WERI-Rb-1 (cell line): ENCODE measurements around the gene ASB1.

Source experiments
- DNase-seq: peaks from one replicate; pipeline ENCODE4 v3.0.0-alpha.2; 2020
- H3K27ac ChIP-seq: fragments of 250-450 bp; sonication (Bioruptor Pico); 2 replicates; pipeline ENCODE4 v1.5.1; 2020; ENCODE audit warnings: mild to moderate bottlenecking, moderate library complexity
- H3K27me3 ChIP-seq: fragments of 250-450 bp; sonication (Bioruptor Pico); 2 replicates; pipeline ENCODE4 v1.5.1; 2021; ENCODE audit warnings: mild to moderate bottlenecking, low read depth, moderate library complexity; ENCODE audit not compliant: insufficient read depth, severe bottlenecking
- H3K36me3 ChIP-seq: fragments of 250-450 bp; sonication (Bioruptor Pico); 2 replicates; pipeline ENCODE4 v1.5.1; 2020; ENCODE audit warnings: mild to moderate bottlenecking, moderate library complexity
- H3K4me3 ChIP-seq: 2 replicates; pipeline ENCODE4 v1.5.1; 2011; ENCODE audit warnings: low read depth, mild to moderate bottlenecking, control low read depth, low read length
- H3K9me3 ChIP-seq: fragments of 250-450 bp; sonication (Bioruptor Pico); 2 replicates; pipeline ENCODE4 v1.5.1; 2021; ENCODE audit warnings: mild to moderate bottlenecking, moderate library complexity; ENCODE audit not compliant: severe bottlenecking
- TF ChIP-seq, protein P1 (sequence below): IDR thresholded peaks from 2 replicates; pipeline ENCODE4 v1.5.1; 2011; ENCODE audit warnings: low read depth, mild to moderate bottlenecking, control low read depth, inconsistent platforms, low read length

ASB1 gene

DNA sequence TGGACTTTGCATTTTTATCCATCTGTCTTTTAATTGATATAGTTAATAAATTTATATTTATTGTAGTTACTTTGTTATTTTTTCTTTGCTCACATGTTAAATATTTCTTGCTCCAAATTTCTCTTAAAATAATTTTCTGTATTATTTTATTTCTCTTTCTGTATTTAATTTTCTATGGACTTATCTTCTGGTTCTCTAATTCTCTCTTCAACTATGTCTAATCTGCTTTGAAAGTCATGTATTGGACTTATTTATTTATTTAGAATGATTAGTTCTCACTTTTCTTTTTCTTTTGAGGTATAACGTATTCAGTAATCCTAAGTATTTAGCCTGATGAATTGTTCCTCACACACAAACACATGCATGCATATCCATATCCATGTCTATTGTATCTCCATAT is 53.1 kb downstream of the ASB1 start:
- Histone ChIP-seq H3K36me3 (no peaks in the 10 kb centered on the region), H3K27ac (no peak overlapping the region), H3K27me3 (no peaks in the 10 kb centered on the region), H3K9me3 (peaks cover 9% of the 10 kb centered on the region), H3K4me3 (no peak overlapping the region)
- DNase-seq: no peak
- TF ChIP-seq, protein P1, sequence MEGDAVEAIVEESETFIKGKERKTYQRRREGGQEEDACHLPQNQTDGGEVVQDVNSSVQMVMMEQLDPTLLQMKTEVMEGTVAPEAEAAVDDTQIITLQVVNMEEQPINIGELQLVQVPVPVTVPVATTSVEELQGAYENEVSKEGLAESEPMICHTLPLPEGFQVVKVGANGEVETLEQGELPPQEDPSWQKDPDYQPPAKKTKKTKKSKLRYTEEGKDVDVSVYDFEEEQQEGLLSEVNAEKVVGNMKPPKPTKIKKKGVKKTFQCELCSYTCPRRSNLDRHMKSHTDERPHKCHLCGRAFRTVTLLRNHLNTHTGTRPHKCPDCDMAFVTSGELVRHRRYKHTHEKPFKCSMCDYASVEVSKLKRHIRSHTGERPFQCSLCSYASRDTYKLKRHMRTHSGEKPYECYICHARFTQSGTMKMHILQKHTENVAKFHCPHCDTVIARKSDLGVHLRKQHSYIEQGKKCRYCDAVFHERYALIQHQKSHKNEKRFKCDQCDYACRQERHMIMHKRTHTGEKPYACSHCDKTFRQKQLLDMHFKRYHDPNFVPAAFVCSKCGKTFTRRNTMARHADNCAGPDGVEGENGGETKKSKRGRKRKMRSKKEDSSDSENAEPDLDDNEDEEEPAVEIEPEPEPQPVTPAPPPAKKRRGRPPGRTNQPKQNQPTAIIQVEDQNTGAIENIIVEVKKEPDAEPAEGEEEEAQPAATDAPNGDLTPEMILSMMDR: no peak

DNA sequence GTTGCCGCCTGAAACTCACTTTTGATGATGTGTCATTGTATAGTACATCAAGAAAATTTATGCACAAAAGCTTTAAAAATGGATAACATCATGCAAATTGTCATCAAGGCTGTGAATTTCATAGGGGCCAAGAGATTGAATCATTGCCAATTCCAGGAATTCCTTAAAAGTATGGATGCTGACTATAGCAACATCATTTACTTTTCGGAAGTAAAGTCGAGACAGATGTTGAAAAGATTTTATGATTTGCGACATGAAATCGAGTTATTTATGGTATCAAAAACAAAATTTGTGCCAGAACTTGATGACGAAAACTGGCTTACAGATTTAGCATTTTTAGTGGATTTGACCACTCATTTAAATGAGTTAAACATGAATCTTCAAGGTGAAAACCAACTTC is 56.3 kb downstream of the ASB1 start:
- no peak overlapping the region for H3K4me3 ChIP-seq
- peaks cover 9% of the 10 kb centered on the region for H3K9me3 ChIP-seq
- H3K27me3 ChIP-seq: peaks cover 2% of the 10 kb centered on the region
- no peaks in the 10 kb centered on the region for H3K36me3 ChIP-seq
- DNase-seq: no peak
- H3K27ac ChIP-seq: no peak overlapping the region
- TF ChIP-seq, protein P1: no peak

DNA sequence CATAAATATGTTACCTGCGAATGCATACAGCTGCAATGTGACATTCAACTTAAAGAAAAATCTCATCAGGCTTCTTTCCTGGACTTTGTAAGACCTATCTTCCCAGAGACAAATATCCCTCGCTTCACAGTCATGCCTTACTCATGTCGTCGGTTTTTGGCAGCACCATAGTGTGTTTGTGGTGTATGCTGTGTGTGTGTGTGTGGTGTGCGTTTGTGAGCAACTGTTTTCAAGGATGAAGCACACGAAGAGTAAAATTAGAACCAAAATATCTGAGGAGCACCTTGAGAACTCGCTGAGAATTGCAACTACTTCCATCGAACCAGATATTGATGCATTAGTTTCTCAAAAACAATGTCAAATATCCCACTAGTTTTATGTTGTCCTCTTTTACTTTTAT is 56.9 kb downstream of the ASB1 start:
- TF ChIP-seq, protein P1: no peak
- no peak overlapping the region for H3K27ac ChIP-seq
- DNase-seq: no peak
- H3K4me3 ChIP-seq: no peak overlapping the region
- no peaks in the 10 kb centered on the region for H3K36me3 ChIP-seq
- peaks cover 9% of the 10 kb centered on the region for H3K9me3 ChIP-seq
- H3K27me3 ChIP-seq: peaks cover 6% of the 10 kb centered on the region

DNA sequence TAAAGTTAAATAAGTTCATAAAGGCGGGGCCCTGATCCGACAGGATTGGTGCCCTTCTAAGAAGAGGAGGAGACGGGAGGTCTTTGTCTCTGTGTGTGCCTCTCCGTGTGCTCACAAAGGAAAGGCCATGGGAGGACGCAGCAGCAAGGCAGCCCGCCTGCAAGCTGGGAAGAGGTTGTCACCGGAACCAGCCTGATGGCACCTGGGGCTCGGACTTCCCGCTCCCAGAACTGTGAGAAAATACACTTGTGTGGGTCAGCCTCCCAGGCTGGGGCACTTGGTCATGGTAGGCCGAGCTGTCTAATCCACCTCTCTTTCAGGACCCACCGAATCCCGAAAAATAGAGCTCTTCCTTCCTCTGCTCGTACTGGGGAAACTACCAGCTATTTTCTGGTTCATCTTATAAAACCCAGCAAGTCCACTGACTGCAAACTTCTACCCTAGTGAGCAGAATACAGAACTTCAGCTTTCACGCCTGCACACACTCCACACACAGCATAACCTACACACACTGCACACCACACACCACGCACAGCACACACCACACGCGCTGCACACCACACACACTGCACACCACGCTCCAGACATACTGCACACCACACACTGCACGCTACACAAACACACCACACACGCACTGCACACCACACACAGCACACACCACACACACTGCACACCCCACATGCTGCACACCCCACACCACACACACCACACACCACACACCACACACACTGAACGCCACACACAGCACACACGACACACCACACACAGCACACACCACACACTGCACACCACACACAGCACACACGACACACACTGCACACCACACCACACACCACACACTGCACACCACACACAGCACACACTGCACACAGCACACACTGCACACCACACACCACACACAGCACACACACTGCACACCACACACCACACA is 58.1 kb downstream of the ASB1 start:
- Histone ChIP-seq H3K9me3 (peaks cover 9% of the 10 kb centered on the region), H3K36me3 (no peaks in the 10 kb centered on the region), H3K27me3 (peaks cover 17% of the 10 kb centered on the region), H3K4me3 (no peak overlapping the region), H3K27ac (no peak overlapping the region)
- TF ChIP-seq, protein P1: no peak
- DNase-seq: no peak

DNA sequence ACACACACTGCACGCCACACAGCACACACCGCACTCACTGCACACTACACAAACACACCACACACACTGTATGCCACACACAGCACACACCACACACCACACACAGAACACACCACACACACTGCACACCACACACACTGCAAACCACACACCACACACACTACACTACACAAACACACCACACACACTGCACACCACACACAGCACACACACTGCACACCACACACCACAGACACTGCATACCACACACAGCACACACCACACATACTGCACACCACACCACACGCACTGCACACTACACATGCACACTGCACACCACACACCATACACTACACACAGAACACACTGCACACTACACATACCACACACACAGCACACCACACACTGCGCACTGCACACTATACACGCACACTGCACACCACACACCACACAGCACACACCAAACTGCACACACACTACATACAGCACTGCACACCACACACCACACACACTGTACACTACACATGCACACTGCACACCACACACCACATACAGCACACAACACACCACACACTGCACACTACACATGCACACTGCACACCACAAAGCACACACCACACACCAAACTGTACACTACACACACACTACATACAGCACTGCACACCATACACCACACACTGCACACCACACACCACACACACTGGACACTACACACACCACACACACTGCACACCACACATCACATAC is 59.6 kb downstream of the ASB1 start:
- TF ChIP-seq, protein P1: no peak
- H3K36me3 ChIP-seq: no peaks in the 10 kb centered on the region
- H3K27ac ChIP-seq: no peak overlapping the region
- H3K27me3 ChIP-seq: peaks cover 27% of the 10 kb centered on the region
- DNase-seq: no peak
- H3K4me3 ChIP-seq: no peak overlapping the region
- no peaks in the 10 kb centered on the region for H3K9me3 ChIP-seq
